Glomerular endothelial cell (primary cell): ENCODE data around the gene CREB5. TPM values are rescaled to one million over a fixed set of nuclear protein-coding genes. Genes with fewer than 3 reads are reported as not detected.
A peak's percentile ranks its signal among the peaks of the same experiment; 100 is the strongest.

Experiments
- DNase-seq: peaks from one replicate; pipeline ENCODE4 v3.0.0-alpha.2; 2011; ENCODE audit warnings: low read depth, low spot score; ENCODE audit errors: extremely low read depth
- total RNA-seq: library from RNA; depleted of rRNA; stranded (reverse); fragments of >200 nt; gene quantifications from 2 replicates; pipeline ENCODE4 v1.2.3, GENCODE V29; 2015

CREB5 gene
- total RNA-seq, 1 donor from 2014 or later, result 28.7 TPM

DNA sequence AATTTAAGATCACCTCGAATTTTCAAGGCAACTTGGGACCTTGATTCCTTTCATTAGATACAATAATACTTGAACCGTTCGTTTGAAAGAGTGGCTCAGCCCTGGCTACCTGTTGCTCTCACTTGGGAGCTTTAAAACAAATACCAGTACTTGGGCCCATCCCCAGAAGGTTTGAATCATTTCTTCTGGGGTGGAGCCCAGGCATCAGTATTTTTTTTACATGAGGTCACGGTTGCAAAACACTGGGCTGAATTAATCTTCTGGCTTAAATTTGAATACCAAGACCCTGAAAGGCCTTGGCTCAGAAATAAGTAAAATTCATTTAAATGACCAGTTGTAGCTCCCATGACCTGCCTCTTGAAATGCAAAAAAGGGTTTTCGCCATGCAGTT lies 214.9 kb downstream of the CREB5 start:
- DNase-seq, result no peak

- no peak for DNase-seq
Observed at GRCh38 chr7:28627896-28628295, 215.6 kb downstream of the CREB5 start.

GRCh38 chr7:28629216-28629842 lies 217.0 kb downstream of the CREB5 start:
- no peak for DNase-seq

DNA sequence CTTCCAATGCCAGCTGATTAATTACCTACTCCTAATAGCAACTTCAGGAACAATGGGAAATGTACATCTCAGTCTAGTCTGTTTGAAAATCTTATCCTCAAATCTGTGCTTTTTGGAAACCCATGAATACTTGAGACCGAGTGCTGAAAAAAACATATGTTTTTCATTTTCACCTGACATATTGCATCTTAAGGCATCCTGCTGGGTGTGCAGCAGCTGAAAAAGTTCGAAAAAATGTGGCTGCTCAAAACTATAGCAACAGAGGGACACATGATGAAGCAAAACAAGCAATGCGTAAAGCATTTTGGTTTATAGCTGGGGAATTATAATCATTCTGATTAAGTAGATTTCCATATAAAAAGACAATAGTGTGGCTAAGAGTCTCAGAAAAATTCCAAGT lies 218.0 kb downstream of the CREB5 start:
- no peak for DNase-seq

GRCh38 chr7:28631995-28632394 lies 219.7 kb downstream of the CREB5 start:
- peak; percentile 55 for DNase-seq

DNA sequence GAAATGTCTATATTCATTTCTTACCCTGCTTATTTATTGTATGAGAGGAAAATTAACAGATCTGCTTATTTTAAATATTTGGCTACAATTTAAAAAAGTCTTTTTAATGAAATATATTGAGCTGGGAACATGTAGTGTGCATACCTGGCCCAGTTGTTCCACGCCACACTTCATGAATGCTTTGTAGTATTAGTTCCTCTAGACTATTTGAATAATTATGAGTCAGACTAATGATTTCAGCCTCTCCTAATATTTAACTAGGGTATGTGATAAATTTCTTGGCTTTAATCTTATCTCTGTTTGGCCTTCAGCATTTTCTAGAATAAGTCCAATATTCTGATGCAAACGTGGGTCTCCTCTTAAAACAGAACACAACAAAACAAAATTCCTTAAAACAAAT lies 226.6 kb downstream of the CREB5 start:
- no peak for DNase-seq

GRCh38 chr7:28640001-28640400 lies 227.7 kb downstream of the CREB5 start:
- DNase-seq, result no peak

GRCh38 chr7:28641752-28642545 lies 229.6 kb downstream of the CREB5 start:
- DNase-seq, result no peak

DNA sequence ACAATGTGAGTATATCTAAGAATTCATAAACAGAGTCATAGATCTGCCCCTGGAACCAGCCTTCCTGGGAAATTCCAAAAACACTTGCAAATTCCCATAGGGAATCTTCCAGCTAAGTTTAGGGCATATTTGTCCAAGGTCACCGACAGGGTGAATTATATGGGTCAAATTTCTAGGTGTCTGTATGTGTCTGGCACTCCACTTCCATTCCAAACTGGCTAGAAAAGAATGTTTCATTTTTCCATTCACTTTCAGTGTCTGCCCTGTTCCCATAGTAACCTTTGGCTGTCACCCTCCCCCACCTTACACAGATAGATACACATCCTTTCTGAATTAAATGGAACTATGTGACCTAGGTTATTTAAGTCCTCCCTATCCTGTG lies 230.9 kb downstream of the CREB5 start:
- DNase-seq, result no peak

GRCh38 chr7:28643584-28644340 lies 231.4 kb downstream of the CREB5 start:
- DNase-seq, result no peak

- no peak for DNase-seq
Observed at GRCh38 chr7:28645866-28646265, 233.5 kb downstream of the CREB5 start.

GRCh38 chr7:28646376-28647075 lies 234.2 kb downstream of the CREB5 start:
- no peak for DNase-seq

DNA sequence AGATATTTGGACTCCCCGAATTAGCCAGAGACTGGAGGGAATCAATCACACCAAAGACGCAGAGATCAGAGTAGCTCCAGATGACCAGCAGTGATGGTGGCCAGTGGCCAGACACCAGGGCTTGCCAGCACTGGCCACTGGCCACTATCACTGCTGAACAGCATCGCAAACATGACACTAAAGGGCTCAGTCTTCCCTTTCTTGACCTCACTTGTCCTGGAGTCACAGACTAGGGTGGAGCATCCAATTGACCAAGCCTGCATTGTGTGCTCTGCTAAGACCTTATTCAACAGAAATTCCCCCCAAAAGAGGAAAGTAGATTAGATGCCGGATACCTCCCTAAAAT lies 234.7 kb downstream of the CREB5 start:
- no peak for DNase-seq

GRCh38 chr7:28649189-28649588 lies 236.9 kb downstream of the CREB5 start:
- no peak for DNase-seq

- no peak for DNase-seq
Observed at GRCh38 chr7:28649811-28650210, 237.5 kb downstream of the CREB5 start.

DNA sequence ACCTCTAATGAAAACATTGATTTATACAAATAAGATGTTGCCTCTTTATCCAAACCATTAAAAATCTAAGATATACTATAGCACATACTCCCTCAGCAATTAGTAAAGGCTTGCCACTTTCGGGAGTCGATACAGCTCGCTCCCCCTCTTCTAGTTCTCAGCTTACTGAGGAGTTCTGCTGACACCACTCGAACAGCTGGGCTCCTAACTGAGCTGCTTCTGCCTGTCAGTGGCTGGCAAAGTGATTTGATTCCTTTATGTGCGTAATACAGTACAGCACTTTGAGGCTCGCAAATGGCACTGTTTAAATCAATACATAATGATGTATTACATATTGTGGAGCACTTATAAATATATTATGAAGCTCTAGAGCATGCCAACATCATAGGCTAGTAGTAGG lies 241.8 kb downstream of the CREB5 start:
- DNase-seq, result no peak

DNA sequence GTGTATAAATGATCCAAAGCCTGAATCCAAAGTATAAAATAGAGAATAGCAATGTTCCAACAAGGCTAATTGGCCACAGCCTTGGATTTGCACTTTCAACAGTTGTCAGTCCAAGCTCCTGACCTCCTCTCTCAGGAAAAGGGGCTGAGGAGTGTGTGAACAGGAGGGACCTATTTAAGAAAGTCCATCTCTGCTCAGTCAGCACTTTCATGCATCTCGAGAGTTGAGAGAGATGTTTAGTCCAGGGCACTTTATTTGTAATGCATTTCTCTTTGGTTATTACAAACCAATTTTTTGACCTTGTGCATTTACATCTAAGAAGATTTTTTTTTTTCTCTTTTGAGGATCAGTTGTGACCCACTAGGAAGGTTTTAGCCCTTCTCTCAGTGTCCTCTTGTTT lies 244.2 kb downstream of the CREB5 start:
- no peak for DNase-seq

- no peak for DNase-seq
Observed at GRCh38 chr7:28658381-28658780, 246.1 kb downstream of the CREB5 start.

- DNase-seq, result no peak
Observed at GRCh38 chr7:28660132-28660531, 247.8 kb downstream of the CREB5 start.

- no peak for DNase-seq
Observed at GRCh38 chr7:28661826-28662595, 249.7 kb downstream of the CREB5 start.

DNA sequence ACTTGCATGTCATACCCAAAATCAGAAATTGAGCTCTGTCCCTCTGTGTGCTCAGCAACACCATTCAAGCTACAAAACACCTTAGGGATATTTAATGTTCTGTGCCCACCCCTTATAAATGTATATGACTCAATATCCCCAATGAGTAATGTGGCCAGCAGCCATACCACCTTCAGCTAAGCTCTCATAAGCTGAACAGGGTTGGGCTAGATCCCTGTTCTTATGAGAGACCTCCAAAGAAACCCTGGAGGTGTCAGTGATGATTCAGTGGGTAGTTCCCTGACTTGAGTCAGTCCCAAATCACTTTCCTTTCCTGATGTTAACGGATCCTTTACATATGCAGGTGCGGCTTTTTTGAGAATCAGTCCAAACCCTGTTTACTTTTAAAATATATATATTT lies 253.8 kb downstream of the CREB5 start:
- DNase-seq, result no peak
